ENCODE results near the gene BCKDHA.
"Not testable (repeated sequence)": the region's sequence is repeated elsewhere in the genome, so short reads cannot be mapped to it uniquely, and the experiment has no call there.

Gene BCKDHA

DNA sequence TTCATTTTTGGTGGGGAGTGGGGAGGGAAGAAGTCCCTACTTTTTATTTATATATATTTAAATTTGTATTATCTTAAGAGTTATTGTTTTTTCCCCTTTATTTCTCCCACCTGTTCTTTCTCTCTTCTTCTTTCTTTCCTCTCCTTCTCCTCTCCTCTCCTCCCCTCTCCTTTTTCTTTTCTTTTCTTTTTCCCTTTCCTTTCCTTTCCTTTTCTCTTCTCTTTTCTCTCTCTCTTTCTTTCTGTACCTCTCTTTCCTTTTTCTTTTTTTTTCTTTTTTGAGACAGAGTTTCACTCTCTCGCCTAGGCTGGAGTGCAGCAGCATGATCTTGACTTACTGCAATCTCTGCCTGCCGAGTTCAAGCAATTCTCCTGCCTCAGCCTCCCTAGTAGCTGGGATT is 1.9 kb downstream of the BCKDHA start:
- no peak overlapping the region for H3K4me3 ChIP-seq (ENCODE audit: low read depth, low read length)
- DNase-seq (ENCODE audit: low read depth): no peak

DNA sequence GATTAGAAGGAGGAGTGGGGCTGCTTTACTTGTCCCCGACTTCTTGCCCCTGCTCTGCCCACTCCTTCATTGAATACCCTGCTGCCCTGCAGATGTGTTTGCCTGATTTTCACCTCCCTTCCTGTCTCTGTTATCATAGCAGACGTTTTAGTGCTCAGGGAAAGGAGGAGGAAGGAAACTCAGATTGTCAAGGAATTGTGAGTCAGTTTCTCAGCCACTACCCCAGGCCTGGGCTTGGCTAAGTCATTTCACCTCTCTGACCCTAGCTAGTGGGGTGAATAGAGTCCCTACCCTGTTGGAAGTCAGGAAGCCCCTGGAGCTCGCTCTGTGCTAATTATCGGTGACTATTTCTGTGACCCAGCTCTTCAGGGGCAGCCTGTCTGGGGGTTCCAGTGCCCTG is 3.9 kb downstream of the BCKDHA start:
- H3K4me3 ChIP-seq (ENCODE audit: low read depth, low read length): no peak overlapping the region
- no peak for DNase-seq (ENCODE audit: low read depth)

DNA sequence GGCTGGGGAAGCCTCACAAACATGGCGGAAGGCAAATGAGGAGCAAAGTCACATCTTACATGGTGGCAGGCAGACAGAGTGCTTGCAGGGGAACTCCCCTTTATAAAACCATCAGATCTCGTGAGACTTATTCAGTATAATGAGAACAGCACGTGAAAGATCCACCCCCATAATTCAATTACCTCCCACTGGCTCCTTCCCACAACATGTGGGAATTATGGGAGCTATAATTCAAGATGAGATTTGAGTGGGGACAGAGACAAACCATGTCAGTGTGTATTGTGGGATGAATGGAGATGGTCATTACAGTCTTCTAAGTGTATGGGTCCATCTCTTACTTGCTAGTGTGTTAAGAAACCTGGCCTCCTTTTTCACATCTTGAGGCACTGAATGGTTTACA is 4.4 kb downstream of the BCKDHA start:
- H3K4me3 ChIP-seq (ENCODE audit: low read depth, low read length): no peak overlapping the region
- no peak for DNase-seq (ENCODE audit: low read depth)

DNA sequence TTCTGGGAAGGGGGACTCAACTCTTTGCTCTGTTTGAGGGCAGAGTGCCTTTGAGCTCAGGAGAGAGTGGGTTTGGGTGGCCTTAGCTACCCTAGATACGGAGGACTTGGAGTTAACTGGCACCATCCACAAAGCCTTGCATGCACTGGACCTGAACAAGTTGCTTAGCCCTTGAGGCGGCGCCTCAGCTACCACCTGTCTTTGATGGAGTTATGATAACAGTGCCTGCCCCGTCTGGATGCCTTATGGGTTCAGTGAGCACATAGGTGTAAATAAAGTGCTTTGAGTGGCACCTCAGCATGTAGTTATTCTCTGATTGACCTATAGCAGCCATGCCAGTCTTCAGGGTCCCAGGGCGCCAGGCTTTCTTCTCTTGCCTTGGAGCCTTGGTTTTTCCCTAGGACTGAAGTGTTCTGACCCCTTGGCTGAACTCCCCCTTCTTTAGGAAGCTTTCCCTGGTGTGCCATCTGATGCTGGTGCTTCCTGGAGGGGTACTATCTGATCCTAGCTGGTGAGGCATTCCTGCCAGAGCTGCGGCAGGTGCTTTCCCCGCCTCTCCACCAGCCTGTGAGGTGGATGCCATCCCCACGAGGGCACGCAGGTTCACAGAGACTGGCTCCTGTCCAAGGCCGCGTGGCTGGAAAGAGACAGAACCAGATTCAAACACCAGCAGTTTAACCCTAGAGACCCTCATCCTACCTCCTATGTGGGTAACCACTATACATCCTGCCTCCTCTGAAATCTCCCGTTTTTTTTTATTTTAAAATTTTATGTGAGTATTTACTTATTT is 5.8 kb downstream of the BCKDHA start:
- H3K4me3 ChIP-seq (ENCODE audit: low read depth, low read length): no peak overlapping the region

GRCh38 chr19:41405776-41406175 is 8.2 kb downstream of the BCKDHA start:
- DNase-seq (ENCODE audit: low read depth): no peak
- no peak overlapping the region for H3K4me3 ChIP-seq (ENCODE audit: low read depth, low read length)

More for the DNA sequence above, 5.8 kb downstream of the BCKDHA start:
- DNase-seq (ENCODE audit: low read depth): no peak

DNA sequence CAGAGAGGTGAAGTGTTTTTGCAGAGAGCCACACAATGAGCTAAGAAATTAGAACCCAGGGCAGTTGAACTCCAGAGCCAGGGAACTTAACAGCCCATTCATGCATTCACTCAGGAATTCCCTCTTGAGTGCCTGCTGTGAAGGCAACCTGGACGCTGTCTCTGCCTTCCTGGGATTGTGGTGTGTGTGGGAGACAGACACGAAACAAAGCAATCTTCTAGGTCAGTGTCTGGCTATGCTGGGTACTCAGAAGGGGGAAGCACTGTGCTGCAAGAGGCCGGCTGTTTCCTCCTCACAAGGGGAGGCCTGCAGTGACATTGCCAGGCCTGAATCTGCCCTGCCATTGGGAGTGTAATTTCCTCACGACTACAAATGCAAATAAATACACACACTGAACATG is 9.7 kb downstream of the BCKDHA start:
- no peak for DNase-seq (ENCODE audit: low read depth)
- no peak overlapping the region for H3K4me3 ChIP-seq (ENCODE audit: low read depth, low read length)

- H3K4me3 ChIP-seq (ENCODE audit: low read depth, low read length): no peak overlapping the region
These were observed 10.6 kb downstream of the BCKDHA start for GRCh38 chr19:41408256-41408655.

GRCh38 chr19:41408846-41409245 is 11.2 kb downstream of the BCKDHA start:
- not testable (repeated sequence) for H3K4me3 ChIP-seq (ENCODE audit: low read depth, low read length); DNase-seq (ENCODE audit: low read depth)

More at GRCh38 chr19:41408256-41408655, 10.6 kb downstream of the BCKDHA start:
- no peak for DNase-seq (ENCODE audit: low read depth)

DNA sequence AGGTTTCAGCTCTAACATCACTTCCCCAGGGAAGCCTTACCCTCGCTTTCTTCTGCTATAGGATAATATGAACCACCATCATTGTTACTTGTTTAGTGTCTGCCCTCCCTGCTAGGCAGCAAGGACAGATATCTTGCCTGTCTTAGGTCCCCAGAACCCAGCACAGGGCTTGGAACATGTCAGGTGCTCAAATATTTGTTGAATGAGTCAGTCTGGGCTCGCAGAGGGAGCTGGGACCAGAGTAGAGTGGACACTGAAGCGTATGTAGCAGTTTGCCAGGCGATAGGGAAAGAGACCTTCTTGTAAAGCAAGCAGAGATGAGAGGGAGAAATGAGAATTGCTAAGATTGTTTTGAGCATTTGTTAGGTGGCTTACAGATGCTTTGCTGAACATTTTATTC is 11.7 kb downstream of the BCKDHA start:
- no peak for DNase-seq (ENCODE audit: low read depth)
- H3K4me3 ChIP-seq (ENCODE audit: low read depth, low read length): no peak overlapping the region

GRCh38 chr19:41410336-41411054 is 12.9 kb downstream of the BCKDHA start:
- no peak for DNase-seq (ENCODE audit: low read depth)
- H3K4me3 ChIP-seq (ENCODE audit: low read depth, low read length): no peak overlapping the region

- no peak for DNase-seq (ENCODE audit: low read depth)
- H3K4me3 ChIP-seq (ENCODE audit: low read depth, low read length): no peak overlapping the region
These were observed 13.7 kb downstream of the BCKDHA start for GRCh38 chr19:41411100-41411967.

DNA sequence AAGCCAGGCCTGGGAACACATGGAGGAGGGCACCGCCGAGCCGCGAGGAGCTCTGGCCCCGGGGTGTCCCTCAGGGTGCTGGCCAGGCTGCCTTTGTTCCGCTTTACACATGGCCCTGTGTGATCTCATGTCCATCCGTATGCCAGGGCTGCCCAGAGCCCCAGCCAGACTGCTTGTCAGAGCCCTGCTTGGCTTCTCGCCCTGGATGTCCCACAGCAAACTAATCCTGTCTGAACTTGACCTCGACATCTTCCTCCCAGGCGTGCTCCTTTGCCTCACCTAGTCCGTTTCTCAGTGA is 14.3 kb downstream of the BCKDHA start:
- no peak overlapping the region for H3K4me3 ChIP-seq (ENCODE audit: low read depth, low read length)
- DNase-seq (ENCODE audit: low read depth): no peak

GRCh38 chr19:41412953-41413352 is 15.3 kb downstream of the BCKDHA start:
- DNase-seq (ENCODE audit: low read depth): no peak
- no peak overlapping the region for H3K4me3 ChIP-seq (ENCODE audit: low read depth, low read length)

DNA sequence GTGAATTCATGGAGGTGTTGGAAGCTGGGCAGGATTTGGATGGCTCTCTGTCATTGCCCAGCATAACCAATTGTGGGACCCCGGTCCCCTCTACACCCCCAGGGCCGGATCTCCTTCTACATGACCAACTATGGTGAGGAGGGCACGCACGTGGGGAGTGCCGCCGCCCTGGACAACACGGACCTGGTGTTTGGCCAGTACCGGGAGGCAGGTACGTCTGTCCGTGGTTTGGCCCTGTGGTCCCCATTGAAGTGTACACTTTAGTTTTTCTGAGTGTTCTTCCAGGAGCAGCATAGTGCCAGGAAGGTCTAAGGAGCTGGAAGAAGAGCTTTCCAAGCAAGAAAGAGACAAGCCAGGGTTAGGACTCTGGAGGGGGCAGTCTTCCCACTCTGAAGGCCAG is 16.3 kb downstream of the BCKDHA start:
- no peak for DNase-seq (ENCODE audit: low read depth)
- no peak overlapping the region for H3K4me3 ChIP-seq (ENCODE audit: low read depth, low read length)

GRCh38 chr19:41414461-41414860 is 16.8 kb downstream of the BCKDHA start:
- no peak overlapping the region for H3K4me3 ChIP-seq (ENCODE audit: low read depth, low read length)
- no peak for DNase-seq (ENCODE audit: low read depth)

DNA sequence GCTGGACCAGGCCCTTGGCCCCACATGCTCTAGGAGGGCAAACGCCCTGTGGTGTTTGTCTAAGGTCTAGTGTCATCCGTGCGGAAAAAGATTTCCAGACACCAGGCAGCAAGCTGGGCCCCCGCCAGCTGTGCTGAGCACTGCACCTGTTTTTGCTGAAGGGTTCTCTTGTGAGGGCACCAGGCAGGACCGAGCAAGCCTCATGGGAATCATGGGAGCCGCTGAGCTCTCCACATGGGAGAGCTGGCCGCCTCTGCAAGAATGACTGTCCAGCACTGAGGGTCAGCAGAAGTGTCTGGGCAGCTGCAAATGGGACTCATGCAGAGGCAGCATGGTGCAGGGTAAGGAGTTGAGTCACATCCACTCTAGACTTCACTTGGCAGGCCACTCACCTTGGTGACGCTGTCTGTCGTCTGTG is 17.5 kb downstream of the BCKDHA start:
- no peak overlapping the region for H3K4me3 ChIP-seq (ENCODE audit: low read depth, low read length)
- no peak for DNase-seq (ENCODE audit: low read depth)

DNA sequence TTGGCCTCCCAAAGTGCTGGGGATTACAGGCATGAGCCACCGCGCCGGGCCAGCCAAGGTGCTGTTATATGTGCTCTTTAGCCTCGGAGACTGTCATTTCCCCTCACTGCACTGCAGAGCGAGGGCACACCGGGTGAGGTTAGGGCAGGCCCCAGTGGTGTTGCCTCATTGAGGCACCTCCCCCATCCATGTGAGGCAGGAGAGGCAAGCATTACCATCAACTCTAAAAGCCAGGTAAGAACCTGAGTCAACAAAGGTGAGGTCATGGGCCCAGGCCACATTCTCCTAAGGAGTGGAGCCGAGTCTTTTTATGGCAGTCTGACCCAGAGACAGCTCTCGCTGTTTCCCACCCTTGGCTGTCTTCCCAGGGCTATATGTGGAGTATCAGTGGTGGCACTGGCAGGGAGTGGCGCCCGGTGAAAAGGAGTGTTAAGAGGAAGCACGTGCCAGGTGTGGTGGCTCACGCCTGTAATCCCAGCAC is 18.6 kb downstream of the BCKDHA start:
- no peak for DNase-seq (ENCODE audit: low read depth)

DNA sequence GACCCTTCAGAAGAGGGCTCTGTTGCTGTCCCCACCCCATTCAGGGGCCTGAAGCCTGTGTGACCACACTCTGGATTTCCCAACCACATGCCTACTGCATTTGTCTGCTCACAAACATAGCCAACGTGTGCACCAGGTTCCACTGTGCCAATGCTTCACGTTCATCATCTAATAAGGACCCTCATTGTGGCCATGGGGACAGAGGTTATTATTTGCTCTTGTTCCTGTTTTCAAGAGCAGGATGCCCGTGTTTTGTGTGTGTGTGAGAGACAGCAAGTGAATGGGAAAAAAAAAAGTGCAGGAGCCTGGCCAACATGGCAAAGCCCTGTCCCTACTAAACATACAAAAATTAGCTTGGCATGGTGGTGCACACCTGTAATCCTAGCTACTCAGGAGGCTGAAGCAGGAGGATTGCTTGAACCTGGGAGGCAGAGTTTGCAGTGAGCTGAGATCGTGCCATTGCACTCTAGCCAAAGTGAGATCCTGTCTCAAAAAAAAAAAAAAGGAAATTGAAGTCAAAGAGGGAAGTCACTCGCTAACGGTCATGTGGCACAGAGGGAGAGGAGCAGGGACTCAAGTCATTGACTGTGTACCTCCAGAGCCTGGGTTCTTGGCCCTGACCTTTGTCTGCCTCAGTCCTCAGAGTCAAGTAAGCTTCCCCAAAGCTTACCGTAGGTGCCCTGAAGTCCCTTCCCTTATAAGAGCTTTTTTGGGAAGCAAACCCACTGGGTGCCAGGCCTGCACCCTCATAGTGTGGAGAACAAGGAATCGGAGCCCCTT is 22.7 kb downstream of the BCKDHA start:
- no peak for DNase-seq (ENCODE audit: low read depth)
- no peak overlapping the region for H3K4me3 ChIP-seq (ENCODE audit: low read depth, low read length)

More for the DNA sequence above, 18.6 kb downstream of the BCKDHA start:
- no peak overlapping the region for H3K4me3 ChIP-seq (ENCODE audit: low read depth, low read length)

- no peak for DNase-seq (ENCODE audit: low read depth)
- H3K4me3 ChIP-seq (ENCODE audit: low read depth, low read length): no peak overlapping the region
These were observed 23.7 kb downstream of the BCKDHA start for GRCh38 chr19:41421314-41421713.
